Hepatocyte (in vitro differentiated cells): ENCODE measurements around the gene NUDT19. TPM values are rescaled to one million over a fixed set of nuclear protein-coding genes. Genes with fewer than 3 reads are reported as not detected.

Experiments
- DNase-seq: peaks from one replicate; pipeline ENCODE4 v3.0.0-alpha.2; 2016; ENCODE audit warnings: low spot score
- H2AFZ ChIP-seq: fragments of 200-600 bp; sonication (generic); 2 replicates; pipeline ENCODE4 v1.6.0; 2016; ENCODE audit warnings: antibody characterized with exemption, mild to moderate bottlenecking
- H3K27ac ChIP-seq: fragments of 200-600 bp; sonication (generic); 2 replicates; pipeline ENCODE4 v1.5.1; 2016; ENCODE audit warnings: mild to moderate bottlenecking
- H3K27me3 ChIP-seq: fragments of 200-600 bp; sonication (generic); 2 replicates; pipeline ENCODE4 v1.6.1; 2016
- H3K36me3 ChIP-seq: fragments of 200-600 bp; sonication (generic); replicated peaks from 2 replicates; pipeline ENCODE4 v1.5.1; 2016; ENCODE audit warnings: low read depth; ENCODE audit not compliant: insufficient read depth
- H3K4me1 ChIP-seq: fragments of 200-600 bp; sonication (generic); 2 replicates; pipeline ENCODE4 v1.5.1; 2016; ENCODE audit warnings: mild to moderate bottlenecking, moderate library complexity; ENCODE audit not compliant: insufficient read depth
- H3K4me2 ChIP-seq: fragments of 200-600 bp; sonication (generic); 2 replicates; pipeline ENCODE4 v1.6.0; 2016
- H3K4me3 ChIP-seq: fragments of 200-600 bp; sonication (generic); 2 replicates; pipeline ENCODE4 v1.5.1; 2016; ENCODE audit warnings: mild to moderate bottlenecking
- H3K79me2 ChIP-seq: fragments of 200-600 bp; sonication (generic); 2 replicates; pipeline ENCODE4 v1.6.0; 2017; ENCODE audit warnings: mild to moderate bottlenecking
- H3K9me2 ChIP-seq: fragments of 200-600 bp; sonication (generic); replicated peaks from 2 replicates; pipeline ENCODE4 v1.6.0; 2017; ENCODE audit warnings: mild to moderate bottlenecking; ENCODE audit not compliant: insufficient read depth
- H3K9me3 ChIP-seq: fragments of 200-600 bp; sonication (generic); 2 replicates; pipeline ENCODE4 v1.5.1; 2016; ENCODE audit warnings: low read depth, mild to moderate bottlenecking
- H4K20me1 ChIP-seq: fragments of 200-600 bp; sonication (generic); 2 replicates; pipeline ENCODE4 v1.6.0; 2016; ENCODE audit warnings: mild to moderate bottlenecking; ENCODE audit not compliant: insufficient read depth, poor library complexity, severe bottlenecking
- EZH2 ChIP-seq: fragments of 200-600 bp; sonication (generic); IDR thresholded peaks from 2 replicates; pipeline ENCODE4 v1.6.1; 2016; ENCODE audit warnings: antibody characterized with exemption, mild to moderate bottlenecking, borderline replicate concordance
- EZH2phosphoT487 ChIP-seq: fragments of 200-600 bp; sonication (generic); IDR thresholded peaks from one replicate; pipeline ENCODE4 v1.6.1; 2018; ENCODE audit warnings: antibody characterized with exemption, mild to moderate bottlenecking, low read depth, moderate library complexity; ENCODE audit not compliant: unreplicated experiment, severe bottlenecking
- WGBS: methylation state at CpG from one replicate; pipeline ENCODE4 v1.1.6; 2016; ENCODE audit warnings: low lambda C conversion rate; ENCODE audit errors: missing lambda C conversion rate; 5-methylcytosine and 5-hydroxymethylcytosine counted together
- polyA plus RNA-seq: library from polyadenylated mRNA; unstranded; fragments of >200 nt; fragmentation: Nextera tagmentation; extraction: Ambion mirVana; gene quantifications from 2 replicates; pipeline ENCODE4 v1.2.1, GENCODE V29; 2016
- total RNA-seq: library from RNA; depleted of rRNA; stranded (reverse); fragments of >200 nt; gene quantifications from 2 replicates; pipeline ENCODE4 v1.2.3, GENCODE V29; 2014
- TF ChIP-seq, protein P1 (sequence below): fragments of 200-600 bp; sonication (generic); IDR thresholded peaks from 2 replicates; pipeline ENCODE4 v1.5.1; 2016; ENCODE audit warnings: antibody characterized with exemption, mild to moderate bottlenecking; ENCODE audit not compliant: poor library complexity

The NUDT19 gene
- total and polyA plus RNA-seq, 2 experiments from 2014 or later = 3.8 to 7.6 TPM

- Histone ChIP-seq H3K27me3 (peaks cover 9% of the 10 kb centered on the region), H3K27ac (peak within 1 kb of the TSS; percentile 81), H3K4me2 (peak within 1 kb of the TSS; percentile 93), H3K9me3 (no peaks in the 10 kb centered on the region), H3K9me2 (no peaks in the 10 kb centered on the region), H2AFZ (peak within 1 kb of the TSS; percentile 89), H3K36me3 (no peaks in the 10 kb centered on the region), H3K79me2 (peaks cover 40% of the 10 kb centered on the region), H3K4me1 (peaks cover 17% of the 10 kb centered on the region), H3K4me3 (peak within 1 kb of the TSS; percentile 94), H4K20me1 (peaks cover 12% of the 10 kb centered on the region)
- 12% methylated on average over 39 of the region's 53 CpGs for WGBS
- DNase-seq = peak; percentile 84
- TF ChIP-seq EZH2 (no peak), EZH2phosphoT487 (no peak)
- TF ChIP-seq, protein P1, sequence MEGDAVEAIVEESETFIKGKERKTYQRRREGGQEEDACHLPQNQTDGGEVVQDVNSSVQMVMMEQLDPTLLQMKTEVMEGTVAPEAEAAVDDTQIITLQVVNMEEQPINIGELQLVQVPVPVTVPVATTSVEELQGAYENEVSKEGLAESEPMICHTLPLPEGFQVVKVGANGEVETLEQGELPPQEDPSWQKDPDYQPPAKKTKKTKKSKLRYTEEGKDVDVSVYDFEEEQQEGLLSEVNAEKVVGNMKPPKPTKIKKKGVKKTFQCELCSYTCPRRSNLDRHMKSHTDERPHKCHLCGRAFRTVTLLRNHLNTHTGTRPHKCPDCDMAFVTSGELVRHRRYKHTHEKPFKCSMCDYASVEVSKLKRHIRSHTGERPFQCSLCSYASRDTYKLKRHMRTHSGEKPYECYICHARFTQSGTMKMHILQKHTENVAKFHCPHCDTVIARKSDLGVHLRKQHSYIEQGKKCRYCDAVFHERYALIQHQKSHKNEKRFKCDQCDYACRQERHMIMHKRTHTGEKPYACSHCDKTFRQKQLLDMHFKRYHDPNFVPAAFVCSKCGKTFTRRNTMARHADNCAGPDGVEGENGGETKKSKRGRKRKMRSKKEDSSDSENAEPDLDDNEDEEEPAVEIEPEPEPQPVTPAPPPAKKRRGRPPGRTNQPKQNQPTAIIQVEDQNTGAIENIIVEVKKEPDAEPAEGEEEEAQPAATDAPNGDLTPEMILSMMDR = no peak
These were observed 15.9 kb upstream of the NUDT19 start, which contains the start of gene RGS9BP for GRCh38 chr19:32675720-32676185. RGS9BP (plus strand) TSS chr19:32675848; CDS start chr19:32676264, 416 bp downstream.

DNA sequence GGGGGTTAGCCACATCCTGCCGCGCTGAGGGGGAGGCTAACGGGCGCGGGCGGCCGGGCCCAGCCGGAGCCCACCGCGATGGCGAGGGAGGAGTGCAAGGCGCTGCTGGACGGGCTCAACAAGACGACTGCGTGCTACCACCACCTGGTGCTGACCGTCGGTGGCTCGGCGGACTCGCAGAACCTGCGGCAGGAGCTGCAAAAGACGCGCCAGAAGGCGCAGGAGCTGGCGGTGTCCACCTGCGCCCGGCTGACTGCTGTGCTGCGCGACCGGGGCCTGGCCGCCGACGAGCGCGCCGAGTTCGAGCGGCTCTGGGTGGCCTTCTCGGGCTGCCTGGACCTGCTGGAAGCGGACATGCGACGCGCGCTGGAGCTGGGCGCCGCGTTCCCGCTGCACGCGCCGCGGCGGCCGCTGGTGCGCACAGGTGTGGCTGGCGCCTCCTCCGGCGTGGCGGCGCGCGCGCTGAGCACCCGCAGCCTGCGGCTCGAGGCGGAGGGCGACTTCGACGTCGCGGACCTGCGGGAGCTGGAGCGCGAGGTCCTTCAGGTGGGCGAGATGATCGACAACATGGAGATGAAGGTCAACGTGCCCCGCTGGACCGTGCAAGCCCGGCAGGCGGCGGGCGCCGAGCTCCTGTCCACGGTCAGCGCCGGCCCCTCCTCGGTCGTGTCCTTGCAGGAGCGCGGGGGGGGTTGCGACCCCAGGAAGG lies 15.3 kb upstream of the NUDT19 start:
- no peaks in the 10 kb centered on the region for H3K36me3 ChIP-seq
- whole genome bisulfite sequencing = 6% methylated on average over 84 of the region's 93 CpGs
- peak; percentile 26 for TF ChIP-seq EZH2
- TF ChIP-seq, protein P1 = peak; percentile 2
- TF ChIP-seq EZH2phosphoT487 = no peak
- H2AFZ ChIP-seq = peak overlapping the region; percentile 49
- H3K4me2 ChIP-seq = peak overlapping the region; percentile 93
- H3K4me1 ChIP-seq = peaks cover 17% of the 10 kb centered on the region
- H3K27me3 ChIP-seq = peaks cover 9% of the 10 kb centered on the region
- DNase-seq = peak; percentile 61
- H4K20me1 ChIP-seq = peaks cover 12% of the 10 kb centered on the region
- no peaks in the 10 kb centered on the region for H3K9me3 ChIP-seq
- H3K27ac ChIP-seq = no peak overlapping the region
- H3K79me2 ChIP-seq = peaks cover 35% of the 10 kb centered on the region
- H3K9me2 ChIP-seq = no peaks in the 10 kb centered on the region
- peak overlapping the region; percentile 82 for H3K4me3 ChIP-seq

- H3K79me2 ChIP-seq = peaks cover 29% of the 10 kb centered on the region
- no peaks in the 10 kb centered on the region for H3K9me2 ChIP-seq
- TF ChIP-seq, protein P1 = no peak
- TF ChIP-seq EZH2phosphoT487 (no peak), EZH2 (no peak)
- no peak overlapping the region for H3K27ac ChIP-seq
- peak overlapping the region; percentile 93 for H3K4me2 ChIP-seq
- peaks cover 9% of the 10 kb centered on the region for H3K27me3 ChIP-seq
- WGBS = 26% methylated on average over 33 of the region's 33 CpGs
- no peak overlapping the region for H3K4me3 ChIP-seq
- H3K9me3 ChIP-seq = no peaks in the 10 kb centered on the region
- H3K36me3 ChIP-seq = no peaks in the 10 kb centered on the region
- H4K20me1 ChIP-seq = peaks cover 8% of the 10 kb centered on the region
- no peak overlapping the region for H2AFZ ChIP-seq
- H3K4me1 ChIP-seq = peaks cover 17% of the 10 kb centered on the region
- no peak for DNase-seq
These were observed 14.7 kb upstream of the NUDT19 start for GRCh38 chr19:32676895-32677359.
